Measurements from ENCODE around the gene CLIC3.
A peak's percentile ranks its signal among the peaks of the same experiment; 100 is the strongest.
"Not testable (repeated sequence)": the region's sequence is repeated elsewhere in the genome, so short reads cannot be mapped to it uniquely, and the experiment has no call there.

The CLIC3 gene

DNA sequence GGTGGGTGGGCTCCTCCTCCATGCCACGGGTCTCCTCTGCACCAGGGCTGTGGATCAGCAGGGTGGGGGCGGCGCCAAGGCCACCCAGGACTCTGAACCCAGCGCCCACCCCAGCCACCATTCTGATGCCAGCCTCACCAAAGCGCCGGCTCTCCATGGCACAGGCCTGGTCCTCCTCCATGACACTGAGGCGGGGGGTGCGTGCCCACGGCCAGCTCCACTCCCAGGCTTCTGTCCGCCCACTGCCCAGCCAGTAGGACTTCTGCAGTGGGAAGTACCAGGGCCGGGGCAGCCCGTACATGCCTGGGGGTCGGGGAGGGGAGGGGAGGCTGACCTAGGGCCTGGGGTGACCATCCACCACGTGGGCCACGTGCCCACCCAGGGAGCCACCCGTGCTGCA, 20.1 kb upstream of the CLIC3 start:
- no peak for DNase-seq

GRCh38 chr9:137015976-137016375, 19.6 kb upstream of the CLIC3 start:
- DNase-seq = no peak

GRCh38 chr9:137015540-137015930, 19.2 kb upstream of the CLIC3 start:
- no peak for DNase-seq

DNA sequence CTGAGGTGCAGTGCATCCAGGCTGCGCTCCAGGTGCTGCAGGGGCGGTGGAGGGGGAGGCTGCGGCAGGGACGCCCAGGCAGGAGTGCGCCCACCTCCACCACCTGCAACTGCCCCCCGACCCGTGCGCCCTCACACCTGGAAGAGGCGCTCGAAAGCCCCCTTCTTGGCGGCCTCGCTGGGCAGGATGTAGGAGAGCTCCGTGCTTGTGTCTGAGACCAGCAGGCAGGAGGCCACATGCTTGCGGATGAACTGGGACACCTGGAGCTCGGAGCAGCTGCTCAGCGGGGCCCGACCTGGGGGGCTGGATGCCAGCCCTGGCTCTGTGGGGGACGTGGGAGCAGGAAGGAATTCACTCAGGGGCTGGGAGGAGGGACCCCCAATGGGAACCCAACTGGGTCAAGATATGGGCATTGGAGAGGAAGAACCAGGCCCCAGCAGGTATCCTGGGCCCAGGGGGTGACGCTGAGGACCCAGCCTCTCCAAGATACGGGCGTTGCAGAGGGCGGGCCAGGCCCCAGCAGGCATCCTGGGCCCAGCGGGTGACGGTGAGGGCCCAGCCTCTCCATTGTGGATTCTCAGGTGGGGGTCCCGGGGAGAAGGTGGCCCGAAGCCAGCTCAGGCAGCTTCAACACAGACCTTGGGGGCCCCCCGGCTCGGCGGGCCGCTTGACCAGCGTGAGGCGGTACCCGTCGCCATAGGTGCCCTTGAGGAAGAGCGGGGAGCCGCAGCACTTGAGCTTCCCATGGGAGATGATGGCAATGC, 18.6 kb upstream of the CLIC3 start:
- no peak for DNase-seq

DNA sequence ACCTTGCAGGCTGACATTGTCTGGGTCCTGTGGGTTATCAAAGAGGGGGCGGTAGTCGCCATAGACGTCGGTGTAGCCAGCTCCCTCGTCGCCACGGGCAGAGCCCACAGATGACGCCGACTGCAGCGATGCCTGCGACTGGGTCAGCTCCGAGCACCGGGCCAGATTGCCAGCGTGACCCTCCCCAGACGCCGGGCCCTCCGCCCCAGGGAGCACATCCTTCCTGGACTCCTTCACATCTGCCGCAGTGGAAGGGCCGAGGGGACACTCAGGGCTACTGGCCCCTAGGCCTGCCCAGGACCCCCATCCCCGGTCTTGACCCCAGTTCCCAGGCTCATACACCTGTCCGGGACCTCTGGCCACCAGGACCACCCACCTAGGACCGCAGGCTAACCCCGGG, 17.8 kb upstream of the CLIC3 start:
- no peak for DNase-seq

- DNase-seq = no peak
Measured at GRCh38 chr9:137013571-137013940, 17.2 kb upstream of the CLIC3 start.

DNA sequence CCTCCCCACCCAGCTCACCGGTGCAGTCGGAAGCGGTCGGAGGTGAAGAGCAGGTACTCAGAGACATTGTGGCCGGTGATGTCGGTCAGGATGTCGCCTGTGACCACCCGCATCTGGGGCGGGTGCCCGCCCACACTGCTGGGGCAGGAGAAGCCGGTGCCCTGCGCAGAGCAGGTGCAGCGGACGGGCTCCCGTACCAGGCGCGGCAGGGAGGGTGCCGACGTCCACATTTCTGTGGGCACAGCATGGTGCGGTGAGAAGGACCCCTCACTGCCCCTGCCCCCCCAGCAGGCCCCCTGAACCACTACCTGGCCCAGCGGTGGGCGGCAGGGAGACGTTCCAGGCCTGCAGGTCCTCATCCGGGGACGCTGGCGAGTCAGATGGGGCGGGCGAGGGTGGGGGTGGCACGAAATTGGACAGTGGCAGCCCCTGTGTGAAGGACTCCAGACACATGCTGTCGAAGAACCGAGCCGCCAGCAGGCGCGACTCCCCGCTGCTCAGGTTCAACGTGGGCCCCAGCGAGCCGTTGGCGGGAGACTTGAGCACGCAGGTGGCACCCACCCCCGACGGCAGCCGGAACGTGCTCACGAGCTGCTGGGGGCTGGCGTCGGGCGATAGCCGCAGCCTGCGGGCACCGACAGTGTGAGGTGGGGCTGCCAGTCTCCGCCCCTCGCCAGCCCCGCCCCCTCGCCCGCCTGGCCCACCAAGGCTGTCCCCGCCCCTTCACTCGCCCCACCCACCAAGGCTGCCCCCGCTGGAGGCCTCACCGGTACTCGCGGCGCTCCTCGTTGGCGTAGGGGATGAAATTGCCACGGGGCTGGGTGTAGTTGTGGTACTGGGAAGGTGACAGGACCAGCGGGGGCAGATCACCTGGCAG, 16.6 kb upstream of the CLIC3 start:
- DNase-seq = no peak

- DNase-seq = no peak
Measured at GRCh38 chr9:137011907-137012675, 15.7 kb upstream of the CLIC3 start.

GRCh38 chr9:137011156-137011555, 14.8 kb upstream of the CLIC3 start:
- DNase-seq = no peak

DNA sequence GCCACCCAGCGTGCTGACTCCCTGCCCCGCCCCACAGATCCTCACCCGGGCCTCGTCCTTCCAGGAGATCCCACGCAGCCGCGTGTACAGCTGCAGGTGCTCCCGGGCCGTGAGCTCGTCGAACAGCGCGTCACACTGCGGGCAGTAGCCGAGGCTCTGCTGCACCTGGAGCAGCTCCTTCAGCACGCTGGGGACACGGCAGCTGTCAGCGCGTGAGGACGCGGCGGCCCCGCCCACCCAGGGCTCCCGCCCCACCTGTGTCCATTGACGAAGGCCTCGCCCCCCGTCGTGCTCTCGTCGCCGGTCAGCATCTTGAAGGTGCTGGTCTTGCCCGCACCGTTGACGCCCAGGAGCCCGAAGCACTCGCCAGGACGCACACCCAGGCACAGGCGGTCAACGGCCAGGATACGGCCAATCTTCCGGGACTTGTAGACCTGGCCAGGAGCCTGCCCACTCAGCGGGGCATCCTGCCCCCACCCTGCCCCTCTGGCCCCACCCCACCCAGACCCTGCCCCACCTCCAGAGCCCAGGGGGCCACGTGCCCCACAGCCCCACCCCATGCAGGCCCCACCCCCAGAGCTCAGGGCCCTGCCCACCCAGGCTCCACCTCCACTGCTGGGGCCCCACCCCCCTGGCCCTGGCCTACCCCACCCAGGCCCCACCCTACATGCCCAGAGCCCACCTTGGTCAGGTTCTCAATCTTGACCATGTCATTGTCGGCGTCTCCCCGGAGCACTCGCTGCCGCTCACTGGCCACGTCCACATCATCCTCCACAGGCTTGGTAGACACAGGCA, 13.8 kb upstream of the CLIC3 start:
- no peak for DNase-seq

- no peak for DNase-seq
Measured at GRCh38 chr9:137009217-137009616, 12.8 kb upstream of the CLIC3 start.

DNA sequence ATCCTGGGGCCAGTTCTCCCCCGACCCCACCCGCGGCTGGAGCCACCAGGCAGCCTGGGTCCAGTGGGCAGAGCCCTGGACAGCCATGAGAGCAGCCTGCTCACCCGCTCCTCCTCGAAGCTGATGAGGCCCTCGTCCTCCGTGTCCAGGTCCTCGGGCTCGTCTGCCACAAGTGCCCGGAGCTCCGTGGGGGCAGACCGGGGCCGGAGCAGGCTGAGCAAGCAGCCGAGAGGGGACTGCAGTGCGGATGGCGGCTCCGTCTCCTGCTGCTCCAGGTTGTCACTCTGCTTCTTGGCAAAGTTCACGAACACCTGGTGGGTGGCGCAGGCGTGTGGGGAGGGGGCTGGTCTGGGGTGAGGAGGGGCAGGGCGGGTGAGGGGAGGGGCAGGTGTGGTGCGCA, 11.9 kb upstream of the CLIC3 start:
- no peak for DNase-seq

DNA sequence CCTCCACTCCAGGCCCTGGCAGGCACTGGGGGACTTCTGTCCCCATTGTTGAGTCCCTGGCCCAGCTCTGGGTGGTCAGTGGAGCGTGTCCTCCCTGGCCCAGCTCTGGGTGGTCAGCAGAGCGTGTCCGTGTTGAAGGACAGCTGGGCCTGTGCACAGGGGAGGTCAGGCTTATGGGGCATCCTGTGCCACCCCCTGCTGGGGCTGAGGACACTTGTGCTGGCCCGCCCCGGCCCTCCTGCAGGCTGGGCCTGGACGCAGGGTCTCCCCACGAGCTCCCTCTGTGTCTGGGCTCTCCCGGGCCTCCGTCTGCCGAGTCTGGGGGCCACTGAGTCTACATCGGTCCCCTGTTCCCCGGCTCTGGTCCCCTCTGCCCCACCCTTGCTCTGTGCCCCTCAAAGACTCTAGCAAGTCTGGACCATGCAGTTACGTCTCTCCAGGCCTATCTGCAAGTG, 11.5 kb upstream of the CLIC3 start:
- DNase-seq = no peak

GRCh38 chr9:137007108-137007815, 10.9 kb upstream of the CLIC3 start:
- no peak for DNase-seq

DNA sequence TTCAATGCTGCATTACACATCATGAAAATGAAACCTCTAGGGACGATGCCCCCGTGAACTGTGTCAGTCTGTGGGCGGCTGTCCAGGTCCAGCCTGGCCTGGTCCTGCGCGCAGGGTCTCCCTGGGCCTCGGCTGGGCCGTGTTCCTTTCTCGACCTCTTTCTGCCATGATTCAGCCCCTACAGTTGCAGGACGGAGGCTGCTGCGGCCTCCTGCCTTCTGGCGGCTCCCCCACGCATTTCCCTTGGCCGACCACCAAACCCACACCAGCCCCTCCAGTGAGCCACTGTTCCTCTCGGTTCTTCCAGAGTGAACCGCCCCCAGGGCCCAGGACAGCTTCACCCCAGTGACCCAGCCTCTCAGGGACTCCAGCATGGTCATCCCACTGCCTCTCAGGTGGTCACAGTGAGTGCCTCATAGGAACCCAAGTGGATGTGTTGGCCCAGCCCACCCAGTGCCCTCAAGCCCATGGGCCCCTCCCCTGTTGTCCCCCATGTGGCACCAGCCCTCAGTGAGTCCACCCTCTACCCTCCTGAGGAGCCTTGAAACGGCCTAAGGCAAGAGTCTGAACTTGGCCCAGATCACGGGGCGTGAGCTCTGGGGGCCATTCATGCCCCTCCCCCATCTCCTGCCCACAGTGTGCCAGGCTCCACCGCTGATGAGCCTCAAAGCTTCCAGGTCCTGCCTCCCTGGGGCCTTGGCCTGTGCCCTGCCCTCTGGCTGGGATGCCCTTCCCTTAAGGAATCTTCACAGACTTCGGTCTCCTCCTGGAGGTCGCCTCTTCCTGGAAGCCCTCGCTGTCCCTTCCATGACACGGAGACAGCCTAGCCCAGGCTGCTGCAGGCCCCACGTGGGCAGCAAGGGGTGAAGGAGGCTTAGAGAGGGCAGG, 10.0 kb upstream of the CLIC3 start:
- DNase-seq = no peak

DNA sequence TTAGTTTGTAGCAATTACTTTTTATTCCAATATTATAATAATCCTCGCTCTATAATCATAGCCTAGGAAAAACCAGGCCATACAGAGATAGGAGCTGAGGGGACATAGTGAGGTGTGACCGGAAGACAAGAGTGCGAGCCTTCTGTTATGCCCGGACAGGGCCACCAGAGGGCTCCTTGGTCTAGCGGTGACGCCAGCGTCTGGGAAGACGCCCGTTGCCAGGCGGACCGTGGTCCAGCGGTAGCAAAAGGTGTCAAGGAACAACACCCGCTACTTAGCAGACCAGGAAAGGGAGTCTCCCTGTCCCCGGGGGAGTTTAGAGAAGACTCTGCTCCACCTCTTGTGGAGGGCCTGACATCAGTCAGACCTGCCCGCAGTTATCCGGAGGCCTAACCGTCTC, 7.9 kb upstream of the CLIC3 start:
- not testable (repeated sequence) for DNase-seq

- DNase-seq = no peak
Measured at GRCh38 chr9:137002646-137003041, 6.3 kb upstream of the CLIC3 start.

GRCh38 chr9:137001857-137002645, 5.7 kb upstream of the CLIC3 start:
- no peak for DNase-seq

GRCh38 chr9:137000177-137000930, 4.0 kb upstream of the CLIC3 start:
- peak; percentile 15 for DNase-seq

All from NCI-H226 (cell line).